Posterior cingulate gyrus (tissue), 11 donors: ENCODE results near the gene SUPT3H.
"Not testable (repeated sequence)": the region's sequence is repeated elsewhere in the genome, so short reads cannot be mapped to it uniquely, and the experiment has no call there.

Experiments used
- DNase-seq, 10 donors: peaks; one replicate each; pipeline versions ENCODE4 v3.0.0 to v3.0.0-alpha.2; 2020 to 2021; ENCODE audit warnings: mixed read lengths in 3 of 10
- intact Hi-C: fragments of 100-400 bp; cut with DNase I; formaldehyde crosslinking; loops from one replicate; pipeline ENCODE4 v1.15.1; 2023

SUPT3H gene

DNA sequence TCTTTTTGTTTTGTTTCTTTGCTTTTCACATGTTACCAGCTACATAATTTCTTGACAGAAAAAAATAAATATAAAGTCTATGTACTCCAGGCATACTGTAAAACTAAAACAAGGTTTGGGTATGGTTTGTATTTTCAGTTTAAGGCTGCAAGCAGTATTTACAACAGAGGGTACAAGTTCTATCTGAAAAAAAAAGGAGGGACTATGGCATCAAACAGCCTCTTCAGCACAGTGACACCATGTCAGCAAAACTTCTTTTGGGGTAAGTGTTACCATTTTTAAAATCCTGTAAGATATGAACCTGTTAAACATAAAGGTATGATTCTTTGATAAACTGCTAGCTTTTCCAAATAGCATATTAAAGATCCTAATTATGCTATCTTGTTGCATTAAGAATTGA is 49.2 kb downstream of the SUPT3H start:
- intact Hi-C loops: no loop called here
- no peak for DNase-seq

- intact Hi-C loops: no loop called here
Measured at GRCh38 chr6:45327956-45328522, 49.7 kb downstream of the SUPT3H start, which contains the start of gene RUNX2. Gene RUNX2 (plus strand): TSS chr6:45328330. CDS start chr6:45328727, 397 bp downstream.

DNA sequence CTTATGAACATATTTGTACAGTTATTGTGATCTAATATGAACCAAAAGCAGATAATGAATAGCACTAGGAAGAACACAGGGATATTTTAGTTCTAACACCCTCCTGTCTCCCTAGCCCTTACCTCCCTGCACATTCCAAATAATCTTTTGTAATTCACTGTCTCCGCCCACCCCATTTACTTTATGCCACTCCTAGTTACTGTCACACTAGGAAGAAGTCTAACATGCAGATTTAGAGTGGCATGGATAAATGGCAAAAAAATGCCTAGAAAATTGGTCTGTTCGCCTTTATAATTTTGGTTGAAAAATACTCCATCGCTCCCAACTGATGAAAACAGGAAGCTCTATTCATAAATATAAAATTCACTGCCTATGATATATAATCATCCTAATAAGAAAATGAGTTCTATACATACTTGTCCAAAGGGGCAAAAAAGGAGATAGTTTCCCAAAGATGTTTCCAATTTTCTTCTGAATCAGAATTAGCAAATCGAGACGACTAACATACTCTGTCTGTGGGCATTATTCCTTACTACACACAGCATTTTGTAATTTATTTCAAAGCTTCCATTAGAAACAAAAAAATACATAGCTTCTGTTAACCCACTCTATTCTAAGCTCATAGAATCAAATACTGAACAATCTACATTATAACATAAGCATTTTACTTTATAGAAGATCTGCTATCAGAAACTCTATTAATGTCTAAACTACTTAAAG is 50.9 kb downstream of the SUPT3H start:
- intact Hi-C loops: no loop called here
- no peak for DNase-seq

More at GRCh38 chr6:45327956-45328522, 49.7 kb downstream of the SUPT3H start, which contains the start of gene RUNX2:
- no peak for DNase-seq

DNA sequence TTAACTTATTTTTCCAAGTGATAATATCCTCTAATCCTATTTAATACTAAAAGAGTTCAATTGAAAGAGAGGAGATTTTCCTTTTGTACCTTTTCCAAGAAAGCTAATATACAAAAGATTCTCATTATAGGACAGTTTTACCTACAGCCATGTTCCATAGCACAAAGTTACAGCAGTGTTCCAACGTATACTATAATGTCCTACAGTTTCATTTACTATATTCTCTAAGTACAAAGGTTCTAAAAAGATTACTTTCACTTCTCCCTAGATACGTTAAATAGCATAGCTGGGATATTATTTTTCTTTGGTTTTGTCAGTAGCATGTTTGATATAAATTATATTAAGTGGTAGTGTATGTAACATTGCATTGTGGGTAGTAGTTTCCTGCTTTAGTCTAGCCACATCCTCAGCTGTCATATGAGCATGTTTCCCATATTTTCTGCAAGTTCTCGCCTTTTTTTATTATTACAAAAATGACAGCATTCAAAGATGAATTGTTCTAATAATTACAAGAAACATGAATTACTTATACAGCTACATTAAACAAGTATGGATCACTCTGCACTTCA is 54.0 kb downstream of the SUPT3H start:
- no peak for DNase-seq
- intact Hi-C loops: no loop called here

DNA sequence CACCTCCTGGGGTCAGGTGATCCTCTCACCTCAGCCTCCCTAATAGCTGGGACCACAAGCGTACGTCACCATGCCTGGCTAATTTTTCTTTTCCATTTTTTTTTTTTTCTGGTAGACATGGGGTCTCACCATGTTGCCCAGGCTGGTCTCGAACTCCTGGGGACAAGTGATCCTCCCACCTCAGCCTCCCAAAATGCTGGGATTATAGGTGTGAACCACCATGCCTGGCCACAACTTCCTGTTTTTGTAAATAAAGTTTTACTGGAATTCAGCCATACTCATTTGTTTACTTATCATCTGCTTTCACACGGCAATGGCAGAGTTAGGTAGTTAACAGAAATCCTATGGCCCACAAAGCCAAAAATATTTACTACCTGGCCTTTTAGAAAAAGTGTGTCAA is 57.4 kb downstream of the SUPT3H start:
- DNase-seq: no peak
- intact Hi-C loops: no loop called here

DNA sequence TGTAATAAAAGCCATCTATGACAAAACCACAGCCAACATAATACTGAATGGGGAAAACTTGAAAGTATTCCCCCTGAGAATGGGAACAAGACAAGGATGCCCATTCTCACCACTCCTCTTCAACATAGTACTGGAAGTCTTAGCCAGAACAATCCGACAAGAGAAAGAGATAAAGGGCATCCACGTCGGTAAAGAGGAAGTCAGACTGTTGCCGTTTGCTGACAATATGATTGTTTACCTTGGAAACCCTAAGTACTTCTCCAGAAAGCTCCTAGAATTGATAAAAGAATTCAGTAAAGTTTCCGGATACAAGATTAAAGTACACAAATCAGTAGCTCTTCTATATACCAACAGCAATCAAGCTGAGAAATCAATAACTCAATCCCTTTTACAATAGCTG is 63.6 kb downstream of the SUPT3H start:
- DNase-seq: no peak
- intact Hi-C loops: no loop called here

DNA sequence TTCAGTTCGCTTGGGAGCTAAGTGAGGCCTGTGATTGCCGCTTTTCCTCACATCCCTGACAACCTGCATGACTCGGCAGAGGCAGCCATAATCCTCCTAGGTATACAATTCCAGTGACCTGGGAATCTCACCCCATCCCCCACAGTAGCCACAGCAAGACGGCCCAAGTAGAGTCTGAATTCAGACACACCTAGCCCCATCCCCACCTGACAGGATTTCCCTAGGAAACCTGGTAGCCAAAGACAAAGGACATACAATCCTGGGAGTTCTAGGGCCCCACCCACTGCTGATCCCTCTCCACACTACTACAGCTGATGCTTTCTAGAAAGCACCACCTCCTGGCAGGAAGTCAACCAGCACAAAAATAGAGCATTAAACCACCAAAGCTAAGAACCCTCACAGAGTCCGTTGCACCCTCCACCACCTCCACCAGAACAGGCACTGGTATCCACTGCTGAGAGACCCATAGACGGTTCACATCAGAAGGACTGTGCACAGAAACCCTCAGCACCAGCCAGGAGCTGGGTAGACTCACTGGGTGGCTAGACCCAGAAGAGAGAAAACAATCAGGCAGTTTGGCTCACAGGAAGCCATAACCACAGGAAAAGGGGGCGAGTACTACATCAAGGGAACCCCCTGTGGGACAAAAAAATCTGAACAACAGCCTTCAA is 67.5 kb downstream of the SUPT3H start:
- intact Hi-C loops: no loop called here
- DNase-seq: no peak

DNA sequence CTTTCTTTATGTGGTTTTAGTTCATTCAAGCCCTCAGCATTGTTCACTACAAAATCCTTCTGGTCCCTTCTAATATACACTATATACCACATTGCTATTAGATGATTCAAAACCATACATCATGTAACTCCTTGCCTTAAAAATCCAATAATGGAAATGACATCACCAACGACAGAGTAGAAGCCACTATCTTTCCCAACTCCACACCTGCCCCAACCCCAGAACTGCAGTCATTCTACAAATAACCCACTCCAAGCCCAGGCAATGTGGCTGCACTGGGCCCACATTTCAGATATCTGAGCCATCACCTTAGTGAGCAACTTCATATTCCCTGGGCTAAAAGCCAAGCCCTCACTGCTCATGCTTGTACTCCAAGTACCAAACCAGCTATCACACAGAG is 72.2 kb downstream of the SUPT3H start:
- DNase-seq: no peak
- intact Hi-C loops: no loop called here

GRCh38 chr6:45302832-45303231 is 74.9 kb downstream of the SUPT3H start:
- DNase-seq: no peak
- intact Hi-C loops: no loop called here

DNA sequence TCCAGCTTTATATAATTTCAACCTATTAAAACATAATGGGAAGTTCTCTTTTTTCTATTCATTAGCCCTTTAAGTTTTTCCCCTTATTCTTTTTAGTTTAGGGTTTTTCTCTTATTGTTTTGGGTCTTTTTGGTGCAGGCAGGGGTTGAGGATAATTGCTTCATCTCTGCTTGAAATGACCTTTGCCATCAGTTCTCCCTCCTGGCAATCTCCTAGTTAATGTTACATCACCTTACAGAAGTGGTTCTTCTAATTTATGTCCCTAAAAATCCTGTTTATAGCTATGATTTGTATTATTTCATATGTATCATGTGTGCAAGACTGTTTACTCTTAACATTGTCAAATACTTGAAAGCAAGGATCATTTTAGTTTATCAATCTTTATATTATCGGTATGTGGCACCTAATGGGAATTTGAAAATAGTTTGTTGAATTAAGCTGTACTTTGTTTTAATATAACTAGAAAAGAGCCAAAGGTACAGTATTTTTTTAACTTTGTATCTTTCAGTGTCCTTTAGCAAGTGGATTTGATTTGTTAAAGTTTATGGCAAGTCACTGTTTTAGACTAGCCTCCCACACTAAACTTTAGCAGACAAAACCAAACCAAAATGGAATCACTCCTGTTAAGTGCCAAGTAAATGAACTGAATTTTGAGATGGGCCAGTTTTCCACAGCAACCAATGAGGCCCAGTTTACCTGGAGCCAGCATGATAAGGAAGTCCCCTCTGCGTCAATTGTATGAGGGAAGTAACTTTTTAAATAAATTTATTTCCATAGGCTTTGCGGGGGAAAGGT is 76.2 kb downstream of the SUPT3H start:
- intact Hi-C loops: no loop called here
- DNase-seq: no peak

DNA sequence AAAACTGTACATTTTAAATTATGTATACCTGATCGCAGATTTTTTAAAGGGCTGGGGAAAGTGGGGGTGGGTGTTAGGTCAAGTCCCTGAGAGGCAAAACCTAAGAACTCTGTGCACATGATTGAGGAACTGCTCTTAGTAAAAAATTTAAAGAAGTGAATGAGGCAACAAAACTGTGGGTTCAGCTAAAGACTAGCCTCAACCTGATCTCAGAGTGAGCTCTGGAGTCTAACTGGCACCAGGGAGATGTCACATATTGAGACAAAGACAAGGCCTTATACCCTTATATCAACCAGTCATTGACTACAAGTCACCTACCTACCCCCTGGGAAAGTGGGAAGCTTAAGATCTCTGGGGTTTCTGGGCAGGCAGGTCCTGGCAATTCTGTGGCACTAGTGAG is 77.0 kb downstream of the SUPT3H start:
- intact Hi-C loops: no loop called here
- DNase-seq: no peak

DNA sequence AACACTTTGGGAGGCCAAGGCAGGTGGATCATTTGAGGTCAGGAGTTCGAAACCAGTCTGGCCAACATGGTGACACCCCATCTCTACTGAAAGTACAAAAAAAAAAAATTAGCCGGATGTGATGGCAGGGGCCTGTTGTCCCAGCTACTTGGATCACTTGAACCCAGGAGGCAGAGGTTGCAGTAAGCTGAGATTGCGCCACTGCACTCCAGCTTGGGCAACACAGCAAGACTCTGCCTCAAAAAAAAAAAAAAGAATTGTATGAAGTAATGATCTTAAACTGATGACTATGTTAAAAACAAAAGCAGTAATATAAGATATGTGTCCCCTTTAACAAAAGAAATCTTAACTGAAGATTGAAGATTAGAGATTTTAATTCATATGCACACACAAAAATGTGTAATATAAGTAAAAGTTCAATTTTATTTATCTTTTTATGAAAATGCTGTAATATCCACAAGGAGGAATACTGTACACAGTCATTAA is 78.6 kb downstream of the SUPT3H start:
- intact Hi-C loops: no loop called here
- no peak for DNase-seq

DNA sequence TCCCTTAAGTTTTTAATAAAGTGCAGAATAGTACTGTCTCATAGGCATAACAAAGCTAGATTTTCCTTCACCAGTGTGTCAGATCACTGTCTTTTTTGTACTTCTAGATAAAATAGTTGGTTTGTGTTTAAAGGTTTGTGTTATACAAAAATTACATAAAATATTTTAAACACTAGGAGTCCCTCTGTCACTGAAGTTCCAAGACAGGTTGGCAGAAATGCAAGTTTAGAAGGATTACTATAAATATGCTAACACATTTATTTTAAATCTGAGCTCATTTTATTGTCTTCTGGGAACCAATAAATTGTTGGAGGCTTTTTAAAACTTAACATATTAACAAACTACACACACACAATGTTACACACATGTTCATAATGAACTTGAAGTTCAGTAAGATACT is 80.4 kb downstream of the SUPT3H start:
- intact Hi-C loops: no loop called here
- DNase-seq: no peak

DNA sequence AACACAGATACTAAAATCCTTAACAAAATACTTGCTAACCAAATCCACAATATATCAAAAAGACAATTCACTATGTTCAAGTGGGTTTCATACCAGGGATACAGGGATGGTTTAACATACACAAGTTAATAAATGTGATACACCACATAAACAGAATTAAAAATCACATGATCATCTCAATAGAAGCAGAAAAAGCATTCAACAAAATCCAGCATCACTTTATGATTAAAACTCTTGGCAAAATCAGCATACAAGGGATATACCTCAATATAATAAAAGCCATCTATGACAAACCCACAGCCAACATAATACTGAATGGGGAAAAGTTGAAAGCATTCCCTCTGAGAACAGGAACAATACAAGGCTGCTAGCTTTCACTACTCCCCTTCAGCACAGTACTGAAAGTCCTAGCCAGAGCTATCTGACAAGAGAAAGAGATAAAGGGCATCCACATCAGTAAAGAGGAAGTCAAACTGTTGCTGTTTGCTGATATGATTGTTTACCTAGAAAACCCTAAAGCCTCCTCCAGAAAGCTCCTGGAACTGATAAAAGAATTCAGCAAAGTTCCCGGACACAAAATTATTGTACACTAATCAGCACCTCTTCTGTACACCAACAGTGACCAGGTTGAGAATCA is 83.6 kb downstream of the SUPT3H start:
- intact Hi-C loops, DNase-seq: not testable (repeated sequence)

DNA sequence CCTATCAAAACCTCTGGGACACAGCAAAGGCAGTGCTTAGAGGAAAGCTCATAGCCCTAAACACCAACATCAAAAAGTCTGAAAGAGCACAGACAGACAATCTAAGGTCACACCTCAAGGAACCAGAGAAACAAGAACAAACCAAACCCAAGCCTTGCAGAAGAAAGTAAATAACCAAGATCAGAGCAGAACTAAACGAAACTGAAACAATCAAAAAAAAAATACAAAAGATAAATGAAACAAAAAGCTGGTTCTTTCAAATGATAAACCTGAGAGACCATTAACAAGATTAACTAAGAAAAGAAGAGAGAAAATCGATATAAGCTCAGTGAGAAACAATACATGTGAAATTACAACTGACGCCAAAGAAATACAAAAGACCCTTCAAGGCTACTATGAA is 84.4 kb downstream of the SUPT3H start:
- DNase-seq: no peak
- intact Hi-C loops: no loop called here

GRCh38 chr6:45289751-45290514 is 87.8 kb downstream of the SUPT3H start:
- no peak for DNase-seq
- intact Hi-C loops: no loop called here

DNA sequence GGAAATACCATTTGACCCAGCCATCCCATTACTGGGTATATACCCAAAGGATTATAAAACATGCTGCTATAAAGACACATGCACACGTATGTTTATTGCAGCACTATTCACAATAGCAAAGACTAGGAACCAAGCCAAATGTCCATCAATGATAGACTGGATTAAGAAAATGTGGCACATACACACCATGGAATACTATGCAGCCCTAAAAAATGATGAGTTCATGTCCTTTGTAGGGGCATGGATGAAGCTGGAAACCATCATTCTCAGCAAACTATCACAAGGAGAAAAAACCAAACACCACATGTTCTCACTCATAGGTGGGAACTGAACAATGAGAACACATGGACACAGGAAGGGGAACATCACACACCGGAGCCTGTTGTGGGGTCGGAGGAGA is 91.0 kb downstream of the SUPT3H start:
- DNase-seq, intact Hi-C loops: not testable (repeated sequence)

DNA sequence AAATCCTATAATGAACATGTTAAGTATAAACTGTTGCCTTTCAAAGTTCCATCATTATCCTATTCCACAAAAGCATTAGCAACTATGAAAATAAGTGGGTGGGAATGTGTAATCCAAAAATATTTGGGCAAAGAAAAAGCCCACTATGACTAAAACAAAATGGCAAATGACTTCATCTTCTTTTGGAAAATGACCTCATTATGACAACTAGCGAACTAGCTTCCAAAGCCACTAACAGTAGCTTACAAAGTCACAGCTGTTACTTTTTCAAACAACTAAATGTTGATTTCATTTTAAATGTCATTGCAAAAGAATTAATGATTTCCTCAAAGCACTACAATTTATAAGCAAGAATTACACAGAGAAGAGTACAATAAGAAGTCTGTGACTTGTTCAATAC is 99.4 kb downstream of the SUPT3H start:
- DNase-seq: no peak
- intact Hi-C loops: no loop called here

DNA sequence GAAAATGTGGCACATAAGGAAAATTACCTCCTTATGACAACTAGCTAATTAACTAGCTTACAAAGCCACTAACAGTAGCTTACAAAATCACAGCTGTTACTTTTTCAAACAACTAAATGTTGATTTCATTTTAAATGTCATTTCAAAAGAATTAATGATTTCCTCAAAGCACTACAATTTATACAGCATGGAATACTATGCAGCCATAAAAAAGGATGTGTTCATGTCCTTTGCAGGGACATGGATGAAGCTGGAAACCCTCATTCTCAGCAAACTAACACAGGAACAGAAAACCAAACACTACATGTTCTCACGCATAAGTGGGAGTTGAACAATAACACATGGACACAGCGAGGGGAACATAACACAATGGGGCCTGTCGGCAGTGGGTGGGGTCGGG is 100.0 kb downstream of the SUPT3H start:
- DNase-seq, intact Hi-C loops: not testable (repeated sequence)
